Panc1 (cell line): ENCODE data around the gene TLCD3A. TPM values are rescaled to one million over a fixed set of nuclear protein-coding genes. Genes with fewer than 3 reads are reported as not detected.

ENCODE experiments used
- ATAC-seq: fragments of 200-7000 bp; cut with Tn5 transposase; 2 replicates; pipeline ENCODE4 v1.9.1; 2020; ENCODE audit warnings: mild to moderate bottlenecking, moderate library complexity
- BruUV-seq: library from RNA; stranded (reverse); fragments of 400-500 nt; replicated peaks from 2 replicates; lab custom pipeline; 2021; lab: Mats Ljungman, UMichigan
- CTCF ChIA-PET: fragments of 300-600 bp; sonication (Branson Sonifier 250); formaldehyde crosslinking; loops from one replicate; lab custom pipeline; 2022; ENCODE audit warnings: antibody characterized with exemption; lab: Charles Lee
- POLR2A ChIA-PET: fragments of 300-600 bp; sonication (Branson Sonifier 250); formaldehyde crosslinking; loops from one replicate; lab custom pipeline; 2022; ENCODE audit warnings: antibody characterized with exemption; lab: Charles Lee
- DNase-seq: peaks from one replicate; pipeline ENCODE4 v3.0.0-alpha.2; 2010; ENCODE audit warnings: low read depth, low spot score
- H3K27ac ChIP-seq: 2 replicates; pipeline ENCODE4 v1.5.1; 2011; ENCODE audit warnings: mild to moderate bottlenecking, low read length, inconsistent platforms
- H3K27me3 ChIP-seq: fragments of 200-500 bp; sonication (Bioruptor generic); 2 replicates; pipeline ENCODE4 v1.6.0; 2014; ENCODE audit warnings: low read length, inconsistent platforms; ENCODE audit not compliant: control insufficient read depth, insufficient read depth
- H3K36me3 ChIP-seq: fragments of 200-500 bp; sonication (Bioruptor generic); 2 replicates; pipeline ENCODE4 v1.5.1; 2014; ENCODE audit warnings: inconsistent platforms, mild to moderate bottlenecking, low read length, moderate library complexity; ENCODE audit not compliant: control insufficient read depth, insufficient read depth
- H3K4me1 ChIP-seq: 2 replicates; pipeline ENCODE4 v1.5.1; 2011; ENCODE audit warnings: inconsistent platforms, mild to moderate bottlenecking, low read length, moderate library complexity; ENCODE audit not compliant: control insufficient read depth, insufficient read depth
- H3K4me3 ChIP-seq, 2 experiments: 2 replicates each; pipeline ENCODE4 v1.5.1; 2011 to 2012; ENCODE audit warnings: low read depth in 2 of 2, low read length in 2 of 2, mild to moderate bottlenecking in 2 of 2, inconsistent platforms in 1 of 2, moderate library complexity in 1 of 2
- H3K9me3 ChIP-seq: fragments of 200-500 bp; sonication (Bioruptor generic); 2 replicates; pipeline ENCODE4 v1.5.1; 2014; ENCODE audit warnings: low read depth, mild to moderate bottlenecking, inconsistent platforms, low read length, moderate library complexity; ENCODE audit not compliant: control insufficient read depth, insufficient read depth
- POLR2AphosphoS5 ChIP-seq: IDR thresholded peaks from 2 replicates; pipeline ENCODE4 v1.6.1; 2012; ENCODE audit warnings: mild to moderate bottlenecking, low read depth, low read length, moderate library complexity
- SIN3A ChIP-seq: IDR thresholded peaks from 2 replicates; pipeline ENCODE4 v1.6.1; 2012; ENCODE audit warnings: low read depth, mild to moderate bottlenecking, low read length, moderate library complexity, borderline replicate concordance; ENCODE audit not compliant: insufficient read depth
- TCF7L2 ChIP-seq: IDR thresholded peaks from 2 replicates; pipeline ENCODE4 v1.6.1; 2011; ENCODE audit warnings: mild to moderate bottlenecking, low read depth, low read length, inconsistent platforms
- in situ Hi-C: cut with HindIII; loops from 2 replicates; pipeline ENCODE4 v1.10.0; 2016; ENCODE audit warnings: low sequenced_read_pairs, low pct_unique_long_range_greater_than_20kb
- intact Hi-C: fragments of 100-400 bp; cut with micrococcal nuclease; formaldehyde crosslinking; loops from one replicate; pipeline ENCODE4 v1.10.0; 2022; ENCODE audit not compliant: unreplicated experiment
- total RNA-seq: library from RNA; stranded (reverse); gene quantifications from one replicate; pipeline ENCODE4 v1.2.1, GENCODE V29; 2021; ENCODE audit not compliant: unreplicated experiment
- TF ChIP-seq, protein P1 (sequence below): fragments of 450-650 bp; IDR thresholded peaks from 2 replicates; pipeline ENCODE4 v1.5.1; 2017; ENCODE audit warnings: mild to moderate bottlenecking
- TF ChIP-seq, protein P2 (sequence below), 2 experiments: IDR thresholded peaks; 2 replicates each; pipeline ENCODE4 v1.6.1; 2011 to 2012; ENCODE audit warnings: low read depth in 2 of 2, control low read depth in 1 of 2, low read length in 1 of 2, mild to moderate bottlenecking in 1 of 2, moderate library complexity in 1 of 2; ENCODE audit not compliant: insufficient read depth in 1 of 2

The TLCD3A gene
- total RNA-seq, 1 experiment from 2014 or later, result 30.4 TPM

DNA sequence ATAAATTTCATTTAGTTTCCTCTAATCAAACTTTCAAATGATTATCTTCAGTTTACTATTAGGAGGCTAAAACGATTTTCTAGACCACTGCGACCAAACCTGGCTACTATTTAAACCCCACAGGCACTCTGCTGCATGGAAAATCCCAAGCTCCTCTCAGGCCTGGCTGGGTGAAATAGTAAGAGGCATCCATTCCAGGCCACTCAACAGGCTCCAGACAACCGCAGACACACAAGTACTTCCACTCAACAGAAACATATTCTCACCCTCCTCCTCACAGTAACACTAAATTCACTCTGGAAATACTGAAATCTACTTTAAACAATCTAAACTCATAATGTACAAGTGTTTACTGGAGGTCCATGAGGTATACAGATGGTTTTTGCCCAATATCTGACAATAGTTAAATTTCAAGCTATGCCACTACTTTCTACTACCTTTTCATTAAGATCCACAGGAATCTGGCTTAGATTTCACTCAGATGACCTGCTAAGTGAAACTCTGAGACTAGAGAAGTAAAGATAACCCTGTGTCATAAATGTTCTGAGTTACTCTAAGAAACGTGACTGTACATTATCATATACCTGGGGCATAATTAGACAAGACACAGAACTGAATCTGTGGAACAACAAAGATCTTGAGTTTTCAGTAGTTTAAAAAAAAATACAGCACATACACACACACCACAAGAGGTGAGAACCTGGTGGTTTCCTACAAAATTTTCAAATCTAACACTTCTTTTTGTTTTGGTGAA, 28.1 kb upstream of the TLCD3A start:
- Histone ChIP-seq H3K27me3 (no peaks in the 10 kb centered on the region), H3K4me1 (no peaks in the 10 kb centered on the region), H3K27ac (no peak overlapping the region), H3K4me3 (no peak overlapping the region), H3K9me3 (no peaks in the 10 kb centered on the region), H3K36me3 (peaks cover 2% of the 10 kb centered on the region)
- ChIA-PET CTCF (no interaction called here), POLR2A (interaction anchor here (0.6 kb wide), 1 partner anchor 280 kb away, joined by 11 read pairs; no protein-coding TSS in a partner anchor)
- ATAC-seq (no peak), DNase-seq (no peak)
- no peak for TF ChIP-seq POLR2AphosphoS5
- TF ChIP-seq, protein P1, sequence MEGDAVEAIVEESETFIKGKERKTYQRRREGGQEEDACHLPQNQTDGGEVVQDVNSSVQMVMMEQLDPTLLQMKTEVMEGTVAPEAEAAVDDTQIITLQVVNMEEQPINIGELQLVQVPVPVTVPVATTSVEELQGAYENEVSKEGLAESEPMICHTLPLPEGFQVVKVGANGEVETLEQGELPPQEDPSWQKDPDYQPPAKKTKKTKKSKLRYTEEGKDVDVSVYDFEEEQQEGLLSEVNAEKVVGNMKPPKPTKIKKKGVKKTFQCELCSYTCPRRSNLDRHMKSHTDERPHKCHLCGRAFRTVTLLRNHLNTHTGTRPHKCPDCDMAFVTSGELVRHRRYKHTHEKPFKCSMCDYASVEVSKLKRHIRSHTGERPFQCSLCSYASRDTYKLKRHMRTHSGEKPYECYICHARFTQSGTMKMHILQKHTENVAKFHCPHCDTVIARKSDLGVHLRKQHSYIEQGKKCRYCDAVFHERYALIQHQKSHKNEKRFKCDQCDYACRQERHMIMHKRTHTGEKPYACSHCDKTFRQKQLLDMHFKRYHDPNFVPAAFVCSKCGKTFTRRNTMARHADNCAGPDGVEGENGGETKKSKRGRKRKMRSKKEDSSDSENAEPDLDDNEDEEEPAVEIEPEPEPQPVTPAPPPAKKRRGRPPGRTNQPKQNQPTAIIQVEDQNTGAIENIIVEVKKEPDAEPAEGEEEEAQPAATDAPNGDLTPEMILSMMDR, result no peak
- TF ChIP-seq SIN3A, result no peak
- TF ChIP-seq TCF7L2, result no peak
- TF ChIP-seq, protein P2, sequence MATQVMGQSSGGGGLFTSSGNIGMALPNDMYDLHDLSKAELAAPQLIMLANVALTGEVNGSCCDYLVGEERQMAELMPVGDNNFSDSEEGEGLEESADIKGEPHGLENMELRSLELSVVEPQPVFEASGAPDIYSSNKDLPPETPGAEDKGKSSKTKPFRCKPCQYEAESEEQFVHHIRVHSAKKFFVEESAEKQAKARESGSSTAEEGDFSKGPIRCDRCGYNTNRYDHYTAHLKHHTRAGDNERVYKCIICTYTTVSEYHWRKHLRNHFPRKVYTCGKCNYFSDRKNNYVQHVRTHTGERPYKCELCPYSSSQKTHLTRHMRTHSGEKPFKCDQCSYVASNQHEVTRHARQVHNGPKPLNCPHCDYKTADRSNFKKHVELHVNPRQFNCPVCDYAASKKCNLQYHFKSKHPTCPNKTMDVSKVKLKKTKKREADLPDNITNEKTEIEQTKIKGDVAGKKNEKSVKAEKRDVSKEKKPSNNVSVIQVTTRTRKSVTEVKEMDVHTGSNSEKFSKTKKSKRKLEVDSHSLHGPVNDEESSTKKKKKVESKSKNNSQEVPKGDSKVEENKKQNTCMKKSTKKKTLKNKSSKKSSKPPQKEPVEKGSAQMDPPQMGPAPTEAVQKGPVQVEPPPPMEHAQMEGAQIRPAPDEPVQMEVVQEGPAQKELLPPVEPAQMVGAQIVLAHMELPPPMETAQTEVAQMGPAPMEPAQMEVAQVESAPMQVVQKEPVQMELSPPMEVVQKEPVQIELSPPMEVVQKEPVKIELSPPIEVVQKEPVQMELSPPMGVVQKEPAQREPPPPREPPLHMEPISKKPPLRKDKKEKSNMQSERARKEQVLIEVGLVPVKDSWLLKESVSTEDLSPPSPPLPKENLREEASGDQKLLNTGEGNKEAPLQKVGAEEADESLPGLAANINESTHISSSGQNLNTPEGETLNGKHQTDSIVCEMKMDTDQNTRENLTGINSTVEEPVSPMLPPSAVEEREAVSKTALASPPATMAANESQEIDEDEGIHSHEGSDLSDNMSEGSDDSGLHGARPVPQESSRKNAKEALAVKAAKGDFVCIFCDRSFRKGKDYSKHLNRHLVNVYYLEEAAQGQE (IDR thresholded peaks at IDR 0.05; ENCODE audit: insufficient read depth in 1 of 2, low read depth in 2 of 2, low read length in 1 of 2), result no peak
- intact Hi-C loops, result no loop called here
- BruUV-seq, result TSS peak; percentile 17
- in situ Hi-C loops, result no loop called here

DNA sequence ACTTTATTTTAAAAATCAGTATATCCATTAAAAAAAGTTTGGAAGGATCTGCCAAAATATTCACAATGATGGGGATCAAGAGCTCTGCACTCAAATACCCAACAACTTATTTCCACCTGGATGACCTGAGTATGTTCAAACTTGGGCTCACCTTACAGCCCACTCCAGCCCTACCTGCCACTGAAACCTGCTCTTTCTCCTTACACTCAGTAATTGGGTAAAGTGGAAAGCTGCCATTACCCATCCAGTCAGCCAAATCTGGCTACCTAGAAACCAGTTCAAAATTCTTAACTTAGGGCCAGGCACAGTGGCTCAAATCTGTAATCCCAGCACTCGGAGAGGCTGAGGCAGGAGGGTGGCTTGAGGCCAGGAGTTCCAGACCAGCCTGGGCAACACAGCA, 27.4 kb upstream of the TLCD3A start:
- BruUV-seq, result no TSS peak
- Histone ChIP-seq H3K4me3 (no peak overlapping the region), H3K36me3 (peaks cover 5% of the 10 kb centered on the region), H3K27ac (no peak overlapping the region), H3K9me3 (no peaks in the 10 kb centered on the region), H3K27me3 (no peaks in the 10 kb centered on the region), H3K4me1 (no peaks in the 10 kb centered on the region)
- CTCF ChIA-PET, result interaction anchor here (0.6 kb wide), 1 partner anchor 275 kb away, joined by 3 read pairs; no protein-coding TSS in a partner anchor
- POLR2A ChIA-PET, result interaction anchor here (0.5 to 0.6 kb wide), 2 partner anchors 281 to 306 kb away, joined by 5 to 11 read pairs; no protein-coding TSS in a partner anchor
- in situ Hi-C loops (no loop called here), intact Hi-C loops (no loop called here)
- no peak for DNase-seq
- no peak for ATAC-seq
- TF ChIP-seq TCF7L2 (no peak), POLR2AphosphoS5 (no peak), SIN3A (no peak)
- TF ChIP-seq, protein P2 (IDR thresholded peaks at IDR 0.05; ENCODE audit: insufficient read depth in 1 of 2, low read depth in 2 of 2, low read length in 1 of 2), result no peak
- TF ChIP-seq, protein P1, result no peak
